ENCODE results near the gene AMN.

- TF ChIP-seq RCOR1 (IDR thresholded peaks at IDR 0.05; ENCODE audit: low read length) (no peak), EP300 (IDR thresholded peaks at IDR 0.05; ENCODE audit: borderline replicate concordance in 1 of 2, low read depth in 1 of 2, low read length in 1 of 2) (no peak), CTCF (IDR thresholded peaks at IDR 0.05) (no peak), ELF1 (IDR thresholded peaks at IDR 0.05) (no peak), TAF1 (IDR thresholded peaks at IDR 0.05; ENCODE audit: borderline replicate concordance, low read depth, low read length) (no peak), REST (IDR thresholded peaks at IDR 0.05; ENCODE audit: low read depth, low read length) (no peak), FOXM1 (IDR thresholded peaks at IDR 0.05; ENCODE audit: low read depth) (no peak)
Observed at GRCh38 chr14:102915292-102916110, 7.0 kb upstream of the AMN start.
